Hepatocyte (in vitro differentiated cells): Measurements from ENCODE around the gene FILIP1L. TPM values are rescaled to one million over a fixed set of nuclear protein-coding genes. Genes with fewer than 3 reads are reported as not detected.

Source experiments
- DNase-seq: peaks from one replicate; pipeline ENCODE4 v3.0.0-alpha.2; 2016; ENCODE audit warnings: low spot score
- H2AFZ ChIP-seq: fragments of 200-600 bp; sonication (generic); 2 replicates; pipeline ENCODE4 v1.6.0; 2016; ENCODE audit warnings: antibody characterized with exemption, mild to moderate bottlenecking
- H3K27ac ChIP-seq: fragments of 200-600 bp; sonication (generic); 2 replicates; pipeline ENCODE4 v1.5.1; 2016; ENCODE audit warnings: mild to moderate bottlenecking
- H3K27me3 ChIP-seq: fragments of 200-600 bp; sonication (generic); 2 replicates; pipeline ENCODE4 v1.6.1; 2016
- H3K36me3 ChIP-seq: fragments of 200-600 bp; sonication (generic); replicated peaks from 2 replicates; pipeline ENCODE4 v1.5.1; 2016; ENCODE audit warnings: low read depth; ENCODE audit not compliant: insufficient read depth
- H3K4me1 ChIP-seq: fragments of 200-600 bp; sonication (generic); 2 replicates; pipeline ENCODE4 v1.5.1; 2016; ENCODE audit warnings: mild to moderate bottlenecking, moderate library complexity; ENCODE audit not compliant: insufficient read depth
- H3K4me2 ChIP-seq: fragments of 200-600 bp; sonication (generic); 2 replicates; pipeline ENCODE4 v1.6.0; 2016
- H3K4me3 ChIP-seq: fragments of 200-600 bp; sonication (generic); 2 replicates; pipeline ENCODE4 v1.5.1; 2016; ENCODE audit warnings: mild to moderate bottlenecking
- H3K79me2 ChIP-seq: fragments of 200-600 bp; sonication (generic); 2 replicates; pipeline ENCODE4 v1.6.0; 2017; ENCODE audit warnings: mild to moderate bottlenecking
- H3K9me2 ChIP-seq: fragments of 200-600 bp; sonication (generic); replicated peaks from 2 replicates; pipeline ENCODE4 v1.6.0; 2017; ENCODE audit warnings: mild to moderate bottlenecking; ENCODE audit not compliant: insufficient read depth
- H3K9me3 ChIP-seq: fragments of 200-600 bp; sonication (generic); 2 replicates; pipeline ENCODE4 v1.5.1; 2016; ENCODE audit warnings: low read depth, mild to moderate bottlenecking
- H4K20me1 ChIP-seq: fragments of 200-600 bp; sonication (generic); 2 replicates; pipeline ENCODE4 v1.6.0; 2016; ENCODE audit warnings: mild to moderate bottlenecking; ENCODE audit not compliant: insufficient read depth, poor library complexity, severe bottlenecking
- EZH2 ChIP-seq: fragments of 200-600 bp; sonication (generic); IDR thresholded peaks from 2 replicates; pipeline ENCODE4 v1.6.1; 2016; ENCODE audit warnings: antibody characterized with exemption, mild to moderate bottlenecking, borderline replicate concordance
- EZH2phosphoT487 ChIP-seq: fragments of 200-600 bp; sonication (generic); IDR thresholded peaks from one replicate; pipeline ENCODE4 v1.6.1; 2018; ENCODE audit warnings: antibody characterized with exemption, mild to moderate bottlenecking, low read depth, moderate library complexity; ENCODE audit not compliant: unreplicated experiment, severe bottlenecking
- WGBS: methylation state at CpG from one replicate; pipeline ENCODE4 v1.1.6; 2016; ENCODE audit warnings: low lambda C conversion rate; ENCODE audit errors: missing lambda C conversion rate; 5-methylcytosine and 5-hydroxymethylcytosine counted together
- polyA plus RNA-seq: library from polyadenylated mRNA; unstranded; fragments of >200 nt; fragmentation: Nextera tagmentation; extraction: Ambion mirVana; gene quantifications from 2 replicates; pipeline ENCODE4 v1.2.1, GENCODE V29; 2016
- total RNA-seq: library from RNA; depleted of rRNA; stranded (reverse); fragments of >200 nt; gene quantifications from 2 replicates; pipeline ENCODE4 v1.2.3, GENCODE V29; 2014
- TF ChIP-seq, protein P1 (sequence below): fragments of 200-600 bp; sonication (generic); IDR thresholded peaks from 2 replicates; pipeline ENCODE4 v1.5.1; 2016; ENCODE audit warnings: antibody characterized with exemption, mild to moderate bottlenecking; ENCODE audit not compliant: poor library complexity

FILIP1L gene
- total and polyA plus RNA-seq, 2 experiments from 2014 or later: 48.2 to 49.4 TPM

- H3K27me3 ChIP-seq: no peaks in the 10 kb centered on the region
- H3K79me2 ChIP-seq: no peaks in the 10 kb centered on the region
- peaks cover 14% of the 10 kb centered on the region for H3K4me1 ChIP-seq
- H3K4me3 ChIP-seq: no peak overlapping the region
- H3K9me3 ChIP-seq: no peaks in the 10 kb centered on the region
- H4K20me1 ChIP-seq: no peaks in the 10 kb centered on the region
- TF ChIP-seq EZH2 (no peak), EZH2phosphoT487 (no peak)
- TF ChIP-seq, protein P1, sequence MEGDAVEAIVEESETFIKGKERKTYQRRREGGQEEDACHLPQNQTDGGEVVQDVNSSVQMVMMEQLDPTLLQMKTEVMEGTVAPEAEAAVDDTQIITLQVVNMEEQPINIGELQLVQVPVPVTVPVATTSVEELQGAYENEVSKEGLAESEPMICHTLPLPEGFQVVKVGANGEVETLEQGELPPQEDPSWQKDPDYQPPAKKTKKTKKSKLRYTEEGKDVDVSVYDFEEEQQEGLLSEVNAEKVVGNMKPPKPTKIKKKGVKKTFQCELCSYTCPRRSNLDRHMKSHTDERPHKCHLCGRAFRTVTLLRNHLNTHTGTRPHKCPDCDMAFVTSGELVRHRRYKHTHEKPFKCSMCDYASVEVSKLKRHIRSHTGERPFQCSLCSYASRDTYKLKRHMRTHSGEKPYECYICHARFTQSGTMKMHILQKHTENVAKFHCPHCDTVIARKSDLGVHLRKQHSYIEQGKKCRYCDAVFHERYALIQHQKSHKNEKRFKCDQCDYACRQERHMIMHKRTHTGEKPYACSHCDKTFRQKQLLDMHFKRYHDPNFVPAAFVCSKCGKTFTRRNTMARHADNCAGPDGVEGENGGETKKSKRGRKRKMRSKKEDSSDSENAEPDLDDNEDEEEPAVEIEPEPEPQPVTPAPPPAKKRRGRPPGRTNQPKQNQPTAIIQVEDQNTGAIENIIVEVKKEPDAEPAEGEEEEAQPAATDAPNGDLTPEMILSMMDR: no peak
- no peak for DNase-seq
- 90% methylated on average over 3 of the region's 3 CpGs for WGBS
- H3K4me2 ChIP-seq: no peak overlapping the region
- H3K27ac ChIP-seq: no peak overlapping the region
- no peaks in the 10 kb centered on the region for H3K36me3 ChIP-seq
- no peaks in the 10 kb centered on the region for H3K9me2 ChIP-seq
- H2AFZ ChIP-seq: no peak overlapping the region
Observed at GRCh38 chr3:99980606-99981005, 133.7 kb downstream of the FILIP1L start.

DNA sequence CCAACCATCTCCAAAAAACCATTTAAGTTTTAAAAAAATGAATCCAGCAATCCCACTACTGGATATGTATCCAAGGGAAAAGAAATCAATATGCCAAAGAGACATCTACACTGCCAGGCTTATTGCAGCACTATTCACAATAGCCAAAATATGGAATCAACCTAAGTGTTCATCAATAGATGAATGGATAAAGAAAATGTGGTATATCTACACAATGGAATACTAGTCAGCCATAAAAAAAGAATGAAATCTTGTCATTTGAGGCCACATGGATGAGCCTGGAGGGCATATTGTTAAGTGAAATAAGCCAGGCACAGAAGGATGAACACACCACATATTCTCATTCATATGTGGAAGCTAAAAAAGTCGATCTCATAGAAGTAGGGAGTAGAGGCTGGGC is 136.1 kb downstream of the FILIP1L start:
- no peaks in the 10 kb centered on the region for H3K4me1 ChIP-seq
- no peak overlapping the region for H3K27ac ChIP-seq
- no peaks in the 10 kb centered on the region for H3K36me3 ChIP-seq
- no peak overlapping the region for H3K4me2 ChIP-seq
- no peak for DNase-seq
- no peak overlapping the region for H3K4me3 ChIP-seq
- H3K79me2 ChIP-seq: no peaks in the 10 kb centered on the region
- no peaks in the 10 kb centered on the region for H3K9me2 ChIP-seq
- no peak for TF ChIP-seq EZH2
- TF ChIP-seq EZH2phosphoT487: no peak
- TF ChIP-seq, protein P1: no peak
- no peaks in the 10 kb centered on the region for H3K27me3 ChIP-seq
- no peaks in the 10 kb centered on the region for H4K20me1 ChIP-seq
- 95% methylated on average over 1 of the region's 1 CpG for WGBS
- H3K9me3 ChIP-seq: no peaks in the 10 kb centered on the region
- no peak overlapping the region for H2AFZ ChIP-seq

GRCh38 chr3:99976584-99976983 is 137.7 kb downstream of the FILIP1L start:
- H3K4me1 ChIP-seq: no peaks in the 10 kb centered on the region
- no peak for TF ChIP-seq EZH2phosphoT487

DNA sequence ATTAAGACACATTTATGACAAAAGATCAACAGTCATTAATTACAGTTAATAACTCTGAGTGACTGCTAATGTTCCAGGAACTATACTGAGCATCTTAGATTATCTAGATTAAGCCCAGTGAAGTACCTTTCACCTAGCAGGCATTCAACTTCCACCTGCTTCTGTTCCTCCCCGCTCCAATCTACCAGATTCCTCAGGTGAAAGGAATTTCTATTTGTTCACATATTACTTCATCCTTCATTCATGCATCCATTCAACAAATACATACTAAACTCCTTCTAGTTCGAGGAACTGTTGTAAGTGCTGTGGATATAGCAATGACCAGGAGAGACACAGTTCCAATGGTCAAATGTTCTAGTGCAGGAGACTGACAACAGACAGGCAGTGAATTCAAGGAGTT is 139.3 kb downstream of the FILIP1L start:
- Histone ChIP-seq H2AFZ (no peak overlapping the region), H3K9me3 (no peaks in the 10 kb centered on the region), H3K79me2 (no peaks in the 10 kb centered on the region), H3K27me3 (no peaks in the 10 kb centered on the region), H3K27ac (no peak overlapping the region), H3K36me3 (no peaks in the 10 kb centered on the region), H4K20me1 (no peaks in the 10 kb centered on the region), H3K9me2 (no peaks in the 10 kb centered on the region), H3K4me1 (no peaks in the 10 kb centered on the region), H3K4me3 (no peak overlapping the region), H3K4me2 (no peak overlapping the region)
- 90% methylated on average over 2 of the region's 2 CpGs for WGBS
- TF ChIP-seq, protein P1: no peak
- TF ChIP-seq EZH2 (no peak), EZH2phosphoT487 (no peak)
- DNase-seq: no peak

More at GRCh38 chr3:99976584-99976983, 137.7 kb downstream of the FILIP1L start:
- no peaks in the 10 kb centered on the region for H3K27me3 ChIP-seq
- H2AFZ ChIP-seq: no peak overlapping the region
- no peaks in the 10 kb centered on the region for H3K9me2 ChIP-seq
- H4K20me1 ChIP-seq: no peaks in the 10 kb centered on the region
- H3K4me2 ChIP-seq: no peak overlapping the region
- no peaks in the 10 kb centered on the region for H3K9me3 ChIP-seq
- no peak overlapping the region for H3K4me3 ChIP-seq
- H3K36me3 ChIP-seq: no peaks in the 10 kb centered on the region
- no peaks in the 10 kb centered on the region for H3K79me2 ChIP-seq
- no peak overlapping the region for H3K27ac ChIP-seq
- no peak for DNase-seq
